Colon (tissue), 2 donors: Measurements from ENCODE around the gene HOXC6.

Experiments
- FAIRE-seq: peaks from 2 replicates; lab custom pipeline; 2012; peaks lifted over from hg19 to GRCh38; lab: Jason Lieb, UNC
- donor health status: control.
- donor health status: control.

Gene HOXC6

GRCh38 chr12:54002915-54003389, 25.3 kb upstream of the HOXC6 start:
- FAIRE-seq = no peak

DNA sequence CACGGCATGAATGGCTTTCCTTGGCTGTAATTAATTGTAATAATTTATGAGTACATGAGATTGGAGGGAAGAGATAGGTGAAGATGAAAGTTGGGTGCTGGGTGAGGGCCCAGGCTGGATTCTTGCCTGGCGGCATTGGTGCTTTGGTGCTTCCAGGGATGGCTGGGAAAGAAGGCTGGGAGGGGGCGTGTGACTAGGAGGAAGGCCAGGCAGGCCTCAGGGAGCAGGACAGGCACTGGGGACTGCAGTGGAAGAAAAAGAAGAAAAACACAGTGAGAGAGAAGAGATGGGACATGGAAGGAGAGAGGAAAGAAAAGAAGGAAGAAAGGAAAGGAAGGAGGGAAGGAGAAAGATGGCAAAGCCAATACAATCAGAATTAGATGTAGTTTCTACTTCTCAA, 24.6 kb upstream of the HOXC6 start:
- no peak for FAIRE-seq

GRCh38 chr12:54004063-54004840, 24.0 kb upstream of the HOXC6 start:
- no peak for FAIRE-seq

- no peak for FAIRE-seq
Measured at GRCh38 chr12:54004841-54005530, 23.3 kb upstream of the HOXC6 start.

DNA sequence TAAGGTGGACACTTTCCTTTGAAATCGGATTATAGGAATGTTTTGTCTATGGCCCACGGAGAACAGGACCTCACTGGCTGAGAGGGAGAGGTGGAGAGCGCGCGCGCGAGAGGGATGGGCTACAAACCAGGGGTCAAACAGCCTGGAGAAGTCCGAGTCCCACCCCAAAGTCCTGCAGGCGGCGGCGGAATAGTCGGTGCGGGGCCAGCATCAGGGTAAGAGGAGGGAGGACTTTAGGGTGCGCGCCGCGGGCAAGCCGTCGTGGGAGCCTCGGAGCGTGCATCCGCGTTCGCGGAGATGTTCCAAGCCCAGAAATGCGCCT, 22.7 kb upstream of the HOXC6 start:
- no peak for FAIRE-seq

- no peak for FAIRE-seq
Measured at GRCh38 chr12:54005853-54006558, 22.2 kb upstream of the HOXC6 start.

DNA sequence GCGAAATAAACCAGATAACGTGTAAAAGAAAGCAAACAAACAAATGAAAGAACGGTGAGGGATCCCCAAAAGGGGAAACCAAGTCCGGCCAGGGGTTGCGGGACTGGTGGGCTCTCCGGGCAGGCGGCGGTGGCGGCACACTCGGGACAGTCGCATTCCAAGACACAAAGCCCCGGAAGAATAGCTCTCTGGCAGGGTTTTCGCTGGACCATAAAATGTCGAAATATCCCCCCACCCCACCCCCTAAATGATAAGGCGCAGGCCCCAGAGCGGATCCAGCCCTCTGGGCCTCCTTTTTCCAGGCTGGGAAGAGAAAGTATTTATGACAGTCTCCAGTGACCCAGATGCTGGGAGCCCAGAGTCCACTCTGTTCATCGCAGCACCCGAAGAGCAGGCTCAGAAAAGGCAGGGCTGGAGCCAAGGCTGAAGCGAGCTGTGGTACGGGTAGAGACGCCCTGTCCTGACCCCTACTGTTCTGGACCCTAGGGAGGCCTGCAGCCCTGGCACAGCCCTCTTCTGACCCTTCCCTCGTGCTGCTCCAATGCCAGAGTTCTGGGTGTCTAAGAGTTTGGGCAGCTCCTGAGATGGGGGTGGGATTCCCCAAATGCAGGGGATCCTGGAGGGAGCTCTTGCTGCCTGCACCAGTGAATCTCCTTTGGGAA, 21.6 kb upstream of the HOXC6 start:
- FAIRE-seq = no peak

GRCh38 chr12:54007538-54008259, 20.5 kb upstream of the HOXC6 start:
- FAIRE-seq = no peak

DNA sequence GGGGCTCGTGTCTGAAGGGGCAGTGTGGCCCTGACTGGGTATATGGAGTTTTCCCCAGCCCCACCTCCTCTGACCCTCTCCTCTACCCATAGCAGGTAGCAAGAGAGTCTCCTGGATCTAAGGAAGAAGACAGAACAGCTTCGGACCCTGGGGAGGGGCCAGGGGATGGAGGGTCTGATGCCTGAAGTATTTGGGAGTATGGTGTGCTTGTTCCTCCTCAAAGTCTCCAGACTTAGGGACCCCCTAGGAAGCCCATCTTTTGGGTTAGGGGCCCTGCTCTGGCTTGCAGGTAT, 20.0 kb upstream of the HOXC6 start:
- no peak for FAIRE-seq

- no peak for FAIRE-seq
Measured at GRCh38 chr12:54009171-54010052, 18.8 kb upstream of the HOXC6 start.

- FAIRE-seq = no peak
Measured at GRCh38 chr12:54010053-54010971, 17.9 kb upstream of the HOXC6 start.

GRCh38 chr12:54010972-54011664, 17.1 kb upstream of the HOXC6 start:
- no peak for FAIRE-seq

DNA sequence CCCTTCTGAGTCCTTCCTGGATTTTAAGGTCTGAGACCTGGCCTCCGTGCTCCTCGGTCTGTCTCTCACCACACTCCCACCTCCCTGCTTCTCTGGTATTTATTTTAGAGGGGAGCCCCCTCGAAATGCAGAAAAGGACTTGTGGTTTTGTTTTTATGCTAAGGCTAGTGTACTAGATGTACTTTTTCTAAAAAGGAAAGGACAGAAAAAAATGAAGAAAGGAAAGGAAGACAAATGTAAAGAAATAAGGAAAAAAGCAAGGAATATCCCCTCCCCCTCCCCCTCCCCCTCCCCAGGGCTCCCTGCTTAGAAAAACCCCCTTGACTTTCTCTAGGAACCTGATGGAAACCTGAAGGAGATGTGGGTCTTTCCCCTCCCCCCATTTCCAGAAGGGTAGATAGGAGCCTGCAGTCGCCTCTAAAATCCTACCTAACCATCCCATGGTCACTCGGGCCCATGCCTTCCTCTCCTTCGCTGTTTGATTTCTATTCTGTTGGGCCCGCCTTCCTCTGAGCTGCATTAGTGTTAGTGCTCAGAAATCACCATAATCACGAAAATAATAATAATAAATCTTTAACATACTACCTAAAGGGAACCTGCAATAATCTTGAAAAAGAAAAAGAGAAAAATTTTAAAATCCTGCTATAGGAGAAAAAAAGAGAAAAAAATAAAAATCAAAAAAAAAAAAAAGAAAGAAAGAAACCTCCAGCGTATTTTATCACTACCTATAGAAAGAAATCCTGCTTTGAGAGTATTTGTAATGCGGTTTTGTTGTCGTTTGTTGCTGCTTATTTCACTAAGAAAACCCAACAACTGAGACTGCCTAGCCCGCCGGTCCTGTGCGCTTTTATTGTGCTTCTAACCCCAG, 16.3 kb upstream of the HOXC6 start:
- no peak for FAIRE-seq

GRCh38 chr12:54012631-54013409, 15.4 kb upstream of the HOXC6 start:
- FAIRE-seq = no peak

- no peak for FAIRE-seq
Measured at GRCh38 chr12:54014377-54015017, 13.7 kb upstream of the HOXC6 start.

- no peak for FAIRE-seq
Measured at GRCh38 chr12:54015018-54015931, 13.0 kb upstream of the HOXC6 start.
